Measurements from ENCODE around the gene MFAP2. TPM values are rescaled to one million over a fixed set of nuclear protein-coding genes. Genes with fewer than 3 reads are reported as not detected.

The MFAP2 gene
- total and polyA plus RNA-seq, 2 donors from 2014 or later, result 7.2 to 8.2 TPM

GRCh38 chr1:16925635-16926490 lies 54.6 kb downstream of the MFAP2 start:
- no peak overlapping the region for H3K4me3 ChIP-seq (ENCODE audit: low read length in 3 of 3)
- intact Hi-C loops (cut with DNase I), result no loop called here
- no peak for FAIRE-seq
- H3K27me3 ChIP-seq (ENCODE audit: control insufficient read depth, insufficient read depth, low read length), result no peaks in the 10 kb centered on the region
- no peak overlapping the region for H3K27ac ChIP-seq (ENCODE audit: low read depth in 2 of 2, low read length in 2 of 2)
- peak in 2 of 5 donors; percentile 40 to 79 for DNase-seq
- TF ChIP-seq, protein P1, sequence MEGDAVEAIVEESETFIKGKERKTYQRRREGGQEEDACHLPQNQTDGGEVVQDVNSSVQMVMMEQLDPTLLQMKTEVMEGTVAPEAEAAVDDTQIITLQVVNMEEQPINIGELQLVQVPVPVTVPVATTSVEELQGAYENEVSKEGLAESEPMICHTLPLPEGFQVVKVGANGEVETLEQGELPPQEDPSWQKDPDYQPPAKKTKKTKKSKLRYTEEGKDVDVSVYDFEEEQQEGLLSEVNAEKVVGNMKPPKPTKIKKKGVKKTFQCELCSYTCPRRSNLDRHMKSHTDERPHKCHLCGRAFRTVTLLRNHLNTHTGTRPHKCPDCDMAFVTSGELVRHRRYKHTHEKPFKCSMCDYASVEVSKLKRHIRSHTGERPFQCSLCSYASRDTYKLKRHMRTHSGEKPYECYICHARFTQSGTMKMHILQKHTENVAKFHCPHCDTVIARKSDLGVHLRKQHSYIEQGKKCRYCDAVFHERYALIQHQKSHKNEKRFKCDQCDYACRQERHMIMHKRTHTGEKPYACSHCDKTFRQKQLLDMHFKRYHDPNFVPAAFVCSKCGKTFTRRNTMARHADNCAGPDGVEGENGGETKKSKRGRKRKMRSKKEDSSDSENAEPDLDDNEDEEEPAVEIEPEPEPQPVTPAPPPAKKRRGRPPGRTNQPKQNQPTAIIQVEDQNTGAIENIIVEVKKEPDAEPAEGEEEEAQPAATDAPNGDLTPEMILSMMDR (IDR thresholded peaks at IDR 0.05; ENCODE audit: borderline replicate concordance, extremely low read depth, insufficient read depth), result no peak
- H3K36me3 ChIP-seq (ENCODE audit: control insufficient read depth in 2 of 3, insufficient read depth in 3 of 3, low read length in 3 of 3), result no peaks in the 10 kb centered on the region
- no peak overlapping the region for H3K9ac ChIP-seq (ENCODE audit: low read length in 3 of 3)
- no peaks in the 10 kb centered on the region for H3K9me3 ChIP-seq (ENCODE audit: control insufficient read depth in 2 of 3, insufficient read depth in 1 of 3, low read length in 3 of 3)
- peaks cover 0 to 10% (median 0%) of the 10 kb centered on the region in 3 donors for H3K4me1 ChIP-seq (ENCODE audit: control insufficient read depth in 2 of 3, insufficient read depth in 2 of 3, low read depth in 1 of 3, low read length in 3 of 3)

DNA sequence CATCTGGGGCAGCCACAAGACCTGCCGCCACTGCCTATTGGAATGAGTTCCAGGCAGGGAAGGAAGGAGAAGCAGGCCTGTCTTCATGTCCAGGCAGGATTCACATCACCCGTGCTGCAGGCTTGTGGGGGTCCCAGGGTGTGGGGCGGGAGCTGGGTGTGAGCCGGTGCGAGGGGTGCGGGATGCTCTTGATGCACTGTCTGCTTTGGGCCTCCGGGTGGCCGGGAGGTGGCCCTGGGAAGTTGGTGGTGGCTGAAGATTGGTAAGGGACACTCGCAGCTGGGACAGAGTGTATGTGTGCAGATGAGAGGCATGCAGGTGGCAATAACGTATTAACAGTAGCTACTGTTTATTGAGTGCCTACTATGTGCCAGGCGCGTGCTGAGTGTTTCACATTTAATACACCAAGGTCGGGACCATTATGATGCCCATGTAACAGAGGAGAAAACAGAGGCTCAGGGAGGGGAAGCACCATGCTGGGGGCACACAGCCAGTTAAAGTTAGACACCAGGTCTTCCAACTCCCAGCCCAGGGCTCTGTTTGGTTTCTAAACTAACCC lies 55.4 kb downstream of the MFAP2 start:
- no peak overlapping the region for H3K4me3 ChIP-seq (ENCODE audit: low read length in 3 of 3)
- TF ChIP-seq, protein P1 (IDR thresholded peaks at IDR 0.05; ENCODE audit: borderline replicate concordance, extremely low read depth, insufficient read depth), result no peak
- H3K27me3 ChIP-seq (ENCODE audit: control insufficient read depth, insufficient read depth, low read length), result no peaks in the 10 kb centered on the region
- no peaks in the 10 kb centered on the region for H3K36me3 ChIP-seq (ENCODE audit: control insufficient read depth in 2 of 3, insufficient read depth in 3 of 3, low read length in 3 of 3)
- H3K9me3 ChIP-seq (ENCODE audit: control insufficient read depth in 2 of 3, insufficient read depth in 1 of 3, low read length in 3 of 3), result no peaks in the 10 kb centered on the region
- intact Hi-C loops (cut with DNase I), result no loop called here
- peaks cover 0 to 10% (median 0%) of the 10 kb centered on the region in 3 donors for H3K4me1 ChIP-seq (ENCODE audit: control insufficient read depth in 2 of 3, insufficient read depth in 2 of 3, low read depth in 1 of 3, low read length in 3 of 3)
- FAIRE-seq (no peak), DNase-seq (peak in 1 of 5 donors; percentile 70)
- H3K27ac ChIP-seq (ENCODE audit: low read depth in 2 of 2, low read length in 2 of 2), result no peak overlapping the region
- no peak overlapping the region for H3K9ac ChIP-seq (ENCODE audit: low read length in 3 of 3)

Other genes with a start within 250 kb of the MFAP2 start
- gene RNU1-4, start 240.1 kb downstream of the MFAP2 start, total RNA-seq, result 8,605 TPM
- 26.8 TPM for gene RNU1-4, start 240.1 kb downstream of the MFAP2 start, polyA plus RNA-seq (ENCODE audit: insufficient read depth, low read depth, low replicate concordance)
- gene RNU1-2, start 84.6 kb downstream of the MFAP2 start, total RNA-seq, result 8,605 TPM
- 26.8 TPM for gene RNU1-2, start 84.6 kb downstream of the MFAP2 start, polyA plus RNA-seq (ENCODE audit: insufficient read depth, low read depth, low replicate concordance)
- 30.5 TPM for gene CROCC, start 58.7 kb downstream of the MFAP2 start, total RNA-seq
- gene CROCC, start 58.7 kb downstream of the MFAP2 start, polyA plus RNA-seq (ENCODE audit: insufficient read depth, low read depth, low replicate concordance), result 10.6 TPM
- gene ATP13A2, start 31.3 kb upstream of the MFAP2 start, total RNA-seq, result 38.6 TPM
- 23.8 TPM for gene ATP13A2, start 31.3 kb upstream of the MFAP2 start, polyA plus RNA-seq (ENCODE audit: insufficient read depth, low read depth, low replicate concordance)
- gene SDHB, start 73.4 kb upstream of the MFAP2 start, total RNA-seq, result 92.0 TPM
- gene SDHB, start 73.4 kb upstream of the MFAP2 start, polyA plus RNA-seq (ENCODE audit: insufficient read depth, low read depth, low replicate concordance), result 313 TPM
- gene PADI2, start 138.8 kb upstream of the MFAP2 start, total RNA-seq, result 6.0 TPM
- gene PADI2, start 138.8 kb upstream of the MFAP2 start, polyA plus RNA-seq (ENCODE audit: insufficient read depth, low read depth, low replicate concordance), result 11.7 TPM
- gene PADI1, start 224.5 kb upstream of the MFAP2 start, total RNA-seq, result 1.3 TPM
- gene PADI1, start 224.5 kb upstream of the MFAP2 start, polyA plus RNA-seq (ENCODE audit: insufficient read depth, low read depth, low replicate concordance), result not detected

All from kidney (tissue), 14 donors.